Glomerular endothelial cell (primary cell): ENCODE data around the gene ZBTB45. TPM values are rescaled to one million over a fixed set of nuclear protein-coding genes. Genes with fewer than 3 reads are reported as not detected.
"Not testable (repeated sequence)": the region's sequence is repeated elsewhere in the genome, so short reads cannot be mapped to it uniquely, and the experiment has no call there.

ENCODE experiments used
- DNase-seq: peaks from one replicate; pipeline ENCODE4 v3.0.0-alpha.2; 2011; ENCODE audit warnings: low read depth, low spot score; ENCODE audit errors: extremely low read depth
- total RNA-seq: library from RNA; depleted of rRNA; stranded (reverse); fragments of >200 nt; gene quantifications from 2 replicates; pipeline ENCODE4 v1.2.3, GENCODE V29; 2015

ZBTB45 gene
- total RNA-seq, 1 donor from 2014 or later: 16.7 TPM

- DNase-seq: no peak
Observed at GRCh38 chr19:58477130-58477529, 42.5 kb downstream of the ZBTB45 start.

DNA sequence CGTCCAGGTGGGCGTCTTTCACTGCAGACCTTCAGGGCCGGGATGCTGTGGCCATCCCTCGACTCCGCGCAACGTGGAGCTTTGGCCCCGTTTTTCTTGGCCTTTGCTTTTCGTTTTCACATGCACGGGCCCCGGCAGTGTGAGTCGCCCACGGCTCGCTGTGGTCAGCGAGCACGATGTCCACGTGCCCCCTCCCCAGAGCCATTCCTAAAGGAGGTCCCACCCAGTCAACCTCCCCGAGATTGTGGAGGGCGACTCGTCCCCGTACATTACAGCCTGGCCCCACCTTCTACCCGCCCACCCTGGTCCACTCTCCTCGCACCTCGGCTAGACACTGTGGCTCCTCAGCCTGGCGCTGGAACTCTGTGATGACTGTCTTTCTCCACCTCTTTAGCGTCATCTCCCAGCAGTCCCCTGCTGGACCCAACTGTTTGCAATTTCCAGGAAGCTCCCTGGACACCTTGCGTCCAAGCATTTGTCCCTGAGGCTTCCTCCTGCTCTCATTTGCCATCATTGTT lies 43.1 kb downstream of the ZBTB45 start:
- no peak for DNase-seq

DNA sequence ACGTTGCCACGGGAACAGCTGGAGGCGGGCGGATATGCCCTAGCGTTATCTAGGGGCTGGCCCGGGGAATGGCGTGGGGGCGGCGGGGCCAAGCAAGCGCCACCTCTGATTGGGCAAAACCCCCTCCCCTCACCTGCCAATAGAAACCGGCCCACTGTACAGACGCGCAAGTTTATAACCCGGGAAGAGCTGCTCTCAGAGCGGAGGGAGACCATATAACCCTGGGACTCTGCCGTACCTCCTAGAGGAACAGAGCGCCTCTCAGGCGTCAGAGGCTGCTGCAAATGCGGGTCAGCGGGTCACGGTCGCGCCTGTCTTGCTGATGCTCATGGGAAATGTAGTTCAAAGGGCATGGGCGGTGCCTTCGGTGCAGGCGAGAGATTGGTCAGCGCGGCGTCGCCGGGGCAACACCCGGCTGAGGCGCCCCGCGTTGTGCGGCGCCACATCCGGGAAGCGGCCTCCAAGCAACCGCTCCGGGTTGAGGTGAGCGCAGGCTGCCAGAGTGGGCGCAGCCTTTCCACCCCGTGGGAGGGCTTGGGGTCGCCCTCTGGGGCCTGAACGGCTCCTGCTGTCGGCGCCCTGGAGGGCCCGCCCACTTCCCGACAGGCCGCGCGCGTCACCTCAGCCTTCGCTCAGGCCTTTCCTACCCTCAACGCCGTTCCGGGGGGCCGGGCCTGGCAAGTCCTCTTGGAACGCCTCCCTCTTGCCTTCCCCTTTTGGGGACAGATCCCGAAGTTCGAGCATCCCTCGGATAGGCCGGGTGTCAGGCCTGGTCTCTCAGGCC lies 43.7 kb downstream of the ZBTB45 start, which contains the start of gene ZNF446:
ZNF446 (plus strand) TSS at position 639 of the 784 bp plus-strand sequence. CDS start 867 bp downstream, outside the sequence.
- DNase-seq: peak; percentile 76

DNA sequence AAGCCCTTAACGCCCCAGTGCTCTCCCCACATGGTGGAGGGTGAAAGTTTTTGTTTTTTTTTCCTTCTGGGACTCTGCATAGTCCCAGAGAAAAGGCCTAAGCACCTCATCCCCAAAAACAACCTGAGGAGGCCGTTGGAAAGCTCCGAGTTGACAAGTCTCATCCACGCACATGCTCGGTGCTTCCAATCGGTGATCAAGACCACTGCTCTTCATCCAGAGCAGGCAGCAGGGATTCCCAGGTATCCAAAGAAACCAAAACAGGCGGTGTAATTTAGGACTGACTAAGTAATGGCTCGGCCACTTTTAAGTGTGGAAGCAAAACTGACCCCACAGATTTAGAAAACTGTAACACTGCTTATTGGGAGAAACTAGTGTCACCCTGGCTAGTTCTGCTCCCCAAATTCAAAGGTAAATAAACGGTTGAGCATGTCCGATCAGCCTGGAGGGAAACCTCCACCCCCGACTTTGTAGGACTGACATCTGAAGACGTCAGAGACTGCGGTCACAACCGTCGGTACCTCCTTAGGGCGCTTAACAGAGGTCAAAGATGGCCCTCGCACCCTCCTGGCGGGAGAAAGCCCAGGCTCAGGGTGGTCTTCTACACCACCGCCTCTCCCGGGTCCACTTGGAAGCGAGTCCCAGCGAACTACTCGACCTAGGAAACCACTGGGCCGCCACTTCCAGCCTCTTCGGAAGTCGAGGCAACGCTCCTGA lies 44.5 kb downstream of the ZBTB45 start:
- no peak for DNase-seq

GRCh38 chr19:58474291-58474996 lies 45.2 kb downstream of the ZBTB45 start:
- no peak for DNase-seq

DNA sequence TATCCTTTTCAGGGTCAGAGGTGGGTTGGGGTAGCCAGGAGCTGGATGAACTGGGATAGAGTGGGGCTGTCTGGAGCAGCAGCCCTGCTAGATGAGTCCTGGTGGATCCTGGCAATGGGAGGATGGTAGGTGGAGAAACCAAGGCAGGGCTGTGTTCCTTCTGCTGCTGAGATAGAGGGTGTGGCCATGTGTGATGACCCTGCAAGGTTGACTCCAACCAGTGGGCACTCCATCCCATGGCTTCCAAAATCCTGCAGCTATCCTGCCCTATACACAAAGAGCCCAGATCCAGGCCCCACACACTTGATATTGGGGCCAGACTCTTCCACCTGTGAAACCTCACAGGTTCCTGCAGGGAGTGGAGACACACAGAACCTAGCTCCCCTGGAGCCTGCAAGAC lies 45.8 kb downstream of the ZBTB45 start:
- no peak for DNase-seq

GRCh38 chr19:58471736-58472135 lies 47.9 kb downstream of the ZBTB45 start:
- no peak for DNase-seq

DNA sequence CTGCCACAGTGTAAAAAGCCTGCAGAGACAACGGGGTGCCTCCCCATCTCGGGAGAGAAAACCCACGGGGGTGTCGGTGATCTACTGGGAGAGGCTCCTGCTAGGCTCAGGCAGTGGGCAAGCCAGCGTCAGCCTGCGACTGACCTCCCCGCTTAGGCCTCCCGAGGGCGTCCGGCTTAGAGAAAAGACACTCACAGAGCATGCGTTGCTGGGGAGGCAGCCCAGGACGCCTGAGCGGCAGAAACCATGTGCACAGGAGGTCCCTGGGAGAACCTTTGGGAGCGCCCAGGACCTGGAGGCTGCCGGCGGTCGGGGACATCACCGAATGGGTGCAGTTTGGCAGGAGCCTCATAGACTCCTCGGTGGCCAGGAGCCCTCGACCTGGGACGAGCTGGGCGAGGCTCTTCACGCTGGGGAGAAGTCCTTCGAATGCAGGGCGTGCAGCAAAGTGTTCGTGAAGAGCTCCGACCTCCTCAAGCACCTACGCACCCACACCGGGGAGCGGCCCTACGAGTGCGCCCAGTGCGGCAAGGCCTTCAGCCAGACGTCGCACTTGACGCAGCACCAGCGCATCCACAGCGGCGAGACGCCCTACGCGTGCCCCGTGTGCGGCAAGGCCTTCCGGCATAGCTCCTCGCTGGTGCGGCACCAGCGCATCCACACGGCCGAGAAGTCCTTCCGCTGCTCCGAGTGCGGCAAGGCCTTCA lies 48.6 kb downstream of the ZBTB45 start:
- not testable (repeated sequence) for DNase-seq

DNA sequence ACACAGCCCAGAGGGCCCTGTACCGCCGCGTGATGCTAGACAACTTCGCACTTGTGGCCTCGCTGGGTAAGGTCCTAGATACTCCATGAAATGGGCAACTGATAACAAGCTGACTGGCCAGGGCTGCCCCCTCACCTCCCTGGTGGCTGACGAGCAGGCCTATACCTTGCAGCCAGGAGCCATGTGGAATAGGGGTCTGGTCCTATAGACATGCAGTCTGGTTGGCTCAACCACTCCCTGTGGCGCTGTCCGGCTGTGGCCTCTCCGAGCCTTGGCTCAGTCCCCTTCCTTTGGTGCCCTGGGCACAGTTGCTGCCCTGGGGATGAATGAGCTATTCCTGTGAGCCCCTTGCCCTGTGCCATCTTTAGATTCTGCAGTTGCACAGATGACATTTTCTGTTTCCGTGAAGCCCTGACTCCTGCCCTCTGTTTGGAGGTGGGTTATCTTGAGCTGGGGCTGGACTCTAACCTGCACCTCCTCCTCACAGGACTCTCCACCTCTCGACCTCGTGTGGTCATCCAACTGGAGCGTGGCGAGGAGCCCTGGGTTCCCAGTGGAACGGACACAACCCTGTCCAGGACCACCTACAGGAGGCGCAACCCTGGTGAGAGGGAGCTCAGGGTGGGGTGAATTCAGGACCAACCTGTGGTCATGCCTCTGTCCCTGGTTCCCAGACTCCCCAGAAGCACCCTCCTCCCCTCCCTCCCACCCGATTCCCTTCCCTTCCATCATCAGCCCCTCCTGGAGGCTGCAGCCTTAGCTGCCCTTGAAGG lies 50.2 kb downstream of the ZBTB45 start:
- DNase-seq: no peak

DNA sequence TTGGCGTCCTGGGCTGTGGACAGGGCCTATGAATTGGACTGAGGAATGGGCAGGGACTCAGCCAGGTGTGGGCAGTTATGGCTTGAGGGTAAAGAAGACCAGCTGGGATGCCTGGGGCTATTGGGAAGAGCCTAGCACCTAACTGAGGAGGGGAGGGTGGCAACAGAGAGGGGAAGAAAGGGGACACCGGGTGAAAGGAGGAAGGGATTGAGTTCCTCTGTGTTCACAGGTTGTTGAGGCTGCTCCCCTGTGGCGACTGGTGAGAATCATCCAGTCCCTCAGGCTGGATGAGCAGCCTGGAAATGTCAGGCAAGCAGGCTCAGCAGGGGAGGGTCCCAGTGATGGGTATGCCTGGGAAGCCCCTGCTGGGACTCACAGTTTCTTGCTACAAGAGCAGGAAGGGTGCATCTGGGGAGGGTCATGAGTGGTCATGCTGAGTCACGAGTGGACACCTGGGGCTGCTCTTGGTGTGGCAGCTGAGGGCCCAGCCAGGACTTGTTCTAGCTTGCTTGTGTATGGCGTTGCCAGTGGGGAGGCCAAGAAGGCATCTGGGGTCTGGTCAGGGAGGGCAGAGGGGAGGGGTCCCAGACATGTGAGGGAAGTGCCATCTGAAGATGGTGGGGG lies 51.3 kb downstream of the ZBTB45 start:
- no peak for DNase-seq

- DNase-seq: peak; percentile 79
Observed at GRCh38 chr19:58466760-58467589, 52.6 kb downstream of the ZBTB45 start, which contains the start of gene ZNF324. Gene ZNF324, plus strand, starts transcription at chr19:58467080. Its CDS starts 2,106 bp downstream, at chr19:58469186.

DNA sequence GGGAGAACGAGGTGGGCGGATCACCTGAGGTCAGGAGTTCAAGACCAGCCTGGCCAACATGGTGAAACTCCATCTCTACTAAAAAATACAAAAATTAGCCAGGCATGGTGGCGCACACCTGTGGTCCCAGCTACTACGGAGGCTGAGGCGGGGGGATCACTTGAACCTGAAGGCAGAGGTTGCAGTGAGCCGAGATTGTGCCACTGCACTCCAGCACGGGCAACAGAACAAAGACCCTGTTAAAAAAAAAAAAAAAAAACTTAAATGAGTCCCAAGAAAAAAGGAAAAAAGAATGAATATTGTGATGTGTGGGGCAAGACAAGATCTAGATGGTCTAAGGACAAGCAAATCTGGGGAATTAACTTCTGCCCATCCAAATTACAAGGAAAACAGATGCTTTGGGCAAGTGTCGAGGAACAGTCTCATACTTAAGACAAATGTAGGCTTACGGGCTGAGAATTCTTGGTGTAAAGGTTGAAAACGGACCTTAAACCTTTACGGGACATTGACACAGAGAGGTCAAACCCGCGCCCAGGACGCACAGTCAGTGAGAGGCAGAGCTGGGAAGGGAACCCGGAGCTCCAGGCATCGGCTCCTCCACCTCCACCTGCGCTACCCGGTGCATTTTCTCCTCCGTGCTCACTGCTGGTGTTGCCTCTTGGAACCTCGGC lies 53.4 kb downstream of the ZBTB45 start:
- no peak for DNase-seq

Other genes with a start within 250 kb of the ZBTB45 start
- gene ZNF8, start 240.9 kb downstream of the ZBTB45 start, total RNA-seq: 7.3 and 8.6 TPM in 2 replicates
- 15.6 and 34.3 TPM in 2 replicates for gene ERVK3-1, start 214.4 kb downstream of the ZBTB45 start, total RNA-seq
- gene ZSCAN22, start 192.8 kb downstream of the ZBTB45 start, total RNA-seq: 1.8 and 3.5 TPM in 2 replicates
- 11.8 and 40.5 TPM in 2 replicates for gene A1BG, start 166.3 kb downstream of the ZBTB45 start, total RNA-seq
- gene ZNF497, start 157.1 kb downstream of the ZBTB45 start, total RNA-seq: 0.58 and 1.2 TPM in 2 replicates
- gene ZNF837, start 138.8 kb downstream of the ZBTB45 start, total RNA-seq: 1.9 and 5.3 TPM in 2 replicates
- gene RPS5, start 132.5 kb downstream of the ZBTB45 start, total RNA-seq: 1,315 and 2,062 TPM in 2 replicates
- gene RNF225, start 124.2 kb downstream of the ZBTB45 start, total RNA-seq: 0.68 TPM in 1 of 2 replicates, not detected in the other
- 5.7 and 8.4 TPM in 2 replicates for gene ZNF584, start 111.2 kb downstream of the ZBTB45 start, total RNA-seq
- gene ZNF132, start 79.7 kb downstream of the ZBTB45 start, total RNA-seq: 3.3 and 4.4 TPM in 2 replicates
- 5.3 and 6.3 TPM in 2 replicates for gene ZNF324B, start 68.2 kb downstream of the ZBTB45 start, total RNA-seq
- gene ZNF324, start 52.7 kb downstream of the ZBTB45 start, total RNA-seq: 14.3 and 19.5 TPM in 2 replicates
- 10.9 and 11.5 TPM in 2 replicates for gene ZNF446, start 43.5 kb downstream of the ZBTB45 start, total RNA-seq
- 6.4 and 8.7 TPM in 2 replicates for gene SLC27A5, start 7.8 kb downstream of the ZBTB45 start, total RNA-seq
- 252 and 298 TPM in 2 replicates for gene TRIM28, start 24.3 kb upstream of the ZBTB45 start, total RNA-seq
- gene CHMP2A, start 35.3 kb upstream of the ZBTB45 start, total RNA-seq: 104 and 137 TPM in 2 replicates
- 34.7 and 60.8 TPM in 2 replicates for gene UBE2M, start 38.8 kb upstream of the ZBTB45 start, total RNA-seq
- gene MZF1, start 53.5 kb upstream of the ZBTB45 start, total RNA-seq: 18.6 and 23.1 TPM in 2 replicates